CD4-positive, alpha-beta T cell treated with Interleukin-1 beta for 1 hour (primary cell): ENCODE results near the gene OSBPL1A.

ENCODE experiments used
- DNase-seq, 2 donors: peaks; one replicate each; pipeline ENCODE4 v3.0.0-alpha.2; 2020 to 2022

The OSBPL1A gene

GRCh38 chr18:24397694-24398368 lies at the start of gene OSBPL1A:
TSS of gene OSBPL1A (minus strand) at chr18:24397824. CDS start at chr18:24377533, 20,291 bp downstream.
- DNase-seq, result peak; percentile 83 to 87

GRCh38 chr18:24446953-24447538 lies 49.4 kb upstream of the OSBPL1A start:
- no peak for DNase-seq

- no peak for DNase-seq
Observed at GRCh38 chr18:24446453-24446852, 48.8 kb upstream of the OSBPL1A start.

GRCh38 chr18:24443870-24444269 lies 46.2 kb upstream of the OSBPL1A start:
- DNase-seq, result no peak

GRCh38 chr18:24436939-24437338 lies 39.3 kb upstream of the OSBPL1A start:
- no peak for DNase-seq

GRCh38 chr18:24432618-24433017 lies 35.0 kb upstream of the OSBPL1A start:
- no peak for DNase-seq

- no peak for DNase-seq
Observed at GRCh38 chr18:24429188-24429587, 31.6 kb upstream of the OSBPL1A start.

- DNase-seq, result no peak
Observed at GRCh38 chr18:24428709-24429108, 31.1 kb upstream of the OSBPL1A start.

GRCh38 chr18:24427484-24427883 lies 29.9 kb upstream of the OSBPL1A start:
- no peak for DNase-seq

GRCh38 chr18:24426398-24427294 lies 29.0 kb upstream of the OSBPL1A start, which contains the start of gene IMPACT:
TSS of gene IMPACT (plus strand) at chr18:24426670. CDS start at chr18:24426757, 87 bp downstream.
- DNase-seq, result peak; percentile 78 to 85

GRCh38 chr18:24426073-24426397 lies 28.4 kb upstream of the OSBPL1A start:
- DNase-seq, result no peak

- DNase-seq, result no peak
Observed at GRCh38 chr18:24421831-24422230, 24.2 kb upstream of the OSBPL1A start.

GRCh38 chr18:24420551-24420950 lies 22.9 kb upstream of the OSBPL1A start:
- no peak for DNase-seq

- no peak for DNase-seq
Observed at GRCh38 chr18:24417480-24417879, 19.9 kb upstream of the OSBPL1A start.

GRCh38 chr18:24414349-24415003 lies 16.9 kb upstream of the OSBPL1A start:
- DNase-seq, result no peak

GRCh38 chr18:24413148-24413547 lies 15.5 kb upstream of the OSBPL1A start:
- no peak for DNase-seq

GRCh38 chr18:24408496-24408895 lies 10.9 kb upstream of the OSBPL1A start:
- no peak for DNase-seq

GRCh38 chr18:24404591-24404990 lies 7.0 kb upstream of the OSBPL1A start:
- no peak for DNase-seq

- DNase-seq, result no peak
Observed at GRCh38 chr18:24403076-24403475, 5.5 kb upstream of the OSBPL1A start.

GRCh38 chr18:24402209-24402785 lies 4.7 kb upstream of the OSBPL1A start:
- DNase-seq, result no peak

GRCh38 chr18:24400587-24400986 lies 3.0 kb upstream of the OSBPL1A start:
- DNase-seq, result no peak

GRCh38 chr18:24398540-24398939 lies 916 bp upstream of the OSBPL1A start:
- DNase-seq, result no peak
